Activated CD8-positive, alpha-beta T cell treated with anti-CD3 and anti-CD28 coated beads for 36 hours (primary cell): ENCODE measurements around the gene SLMAP. TPM values are rescaled to one million over a fixed set of nuclear protein-coding genes. Genes with fewer than 3 reads are reported as not detected.

Experiments
- ATAC-seq: fragments of 200-7000 bp; cut with Tn5 transposase; one replicate; pipeline ENCODE4 v1.10.0; 2021; ENCODE audit warnings: mild to moderate bottlenecking, moderate library complexity
- CTCF ChIA-PET: fragments of 350-600 bp; sonication (Branson Sonifier 250); formaldehyde crosslinking; loops from one replicate; lab custom pipeline; 2021; ENCODE audit warnings: antibody characterized with exemption; lab: Charles Lee
- POLR2A ChIA-PET: fragments of 350-600 bp; sonication (Branson Sonifier 250); formaldehyde crosslinking; loops from one replicate; lab custom pipeline; 2021; ENCODE audit warnings: antibody characterized with exemption; lab: Charles Lee
- DNase-seq: peaks from one replicate; pipeline ENCODE4 v3.0.0-alpha.2; 2020
- H3K27ac Mint-ChIP-seq: one replicate; pipeline ENCODE4 v1.8.0; 2021; ENCODE audit warnings: mild to moderate bottlenecking, mixed read lengths
- H3K27me3 Mint-ChIP-seq: one replicate; pipeline ENCODE4 v1.8.0; 2021; ENCODE audit warnings: mixed read lengths
- H3K36me3 Mint-ChIP-seq: one replicate; pipeline ENCODE4 v1.8.0; 2021; ENCODE audit warnings: low read depth, mixed read lengths
- H3K4me1 Mint-ChIP-seq: one replicate; pipeline ENCODE4 v1.8.0; 2021; ENCODE audit warnings: low read depth, mixed read lengths
- H3K4me3 Mint-ChIP-seq: one replicate; pipeline ENCODE4 v1.8.0; 2021; ENCODE audit warnings: mild to moderate bottlenecking, moderate library complexity, mixed read lengths
- H3K9me3 Mint-ChIP-seq: one replicate; pipeline ENCODE4 v1.8.0; 2021; ENCODE audit warnings: mixed read lengths
- CTCF ChIP-seq: fragments of 200-600 bp; IDR thresholded peaks from one replicate; pipeline ENCODE4 v1.8.0; 2022; ENCODE audit warnings: antibody characterized with exemption, mild to moderate bottlenecking
- intact Hi-C: fragments of 100-400 bp; cut with micrococcal nuclease; formaldehyde crosslinking; loops from one replicate; pipeline ENCODE4 v1.10.0; 2022
- total RNA-seq, 2 experiments: library from RNA; stranded (reverse); gene quantifications; one replicate each; pipeline ENCODE4 v1.2.3, GENCODE V29; 2021

SLMAP gene
- total RNA-seq, 2 experiments from 2014 or later: 45.8 to 47.3 TPM

- no peak for TF ChIP-seq CTCF
- ChIA-PET CTCF (interaction anchor here (1.3 kb wide), 1 partner anchor 10 kb away, joined by 5 read pairs; no protein-coding TSS in a partner anchor), POLR2A (no interaction called here)
- no peak overlapping the region for H3K27ac Mint-ChIP-seq
- peaks cover 62% of the 10 kb centered on the region for H3K4me1 Mint-ChIP-seq
- no peaks in the 10 kb centered on the region for H3K27me3 Mint-ChIP-seq
- H3K36me3 Mint-ChIP-seq: peaks cover 39% of the 10 kb centered on the region
- no peak for ATAC-seq
- DNase-seq: no peak
- no peak overlapping the region for H3K4me3 Mint-ChIP-seq
- intact Hi-C loops: no loop called here
- H3K9me3 Mint-ChIP-seq: peaks cover 1% of the 10 kb centered on the region
These were observed 12.5 kb downstream of the SLMAP start for GRCh38 chr3:57768595-57768994.

- Mint-ChIP-seq H3K9me3 (peaks cover 1% of the 10 kb centered on the region), H3K4me3 (no peak overlapping the region), H3K27ac (no peak overlapping the region), H3K36me3 (peaks cover 31% of the 10 kb centered on the region), H3K4me1 (peaks cover 47% of the 10 kb centered on the region), H3K27me3 (no peaks in the 10 kb centered on the region)
- TF ChIP-seq CTCF: no peak
- ATAC-seq (no peak), DNase-seq (no peak)
- ChIA-PET POLR2A (interaction anchor here (1.3 kb wide), 1 partner anchor 10 kb away, joined by 4 read pairs; no protein-coding TSS in a partner anchor), CTCF (no interaction called here)
- intact Hi-C loops: no loop called here
These were observed 14.1 kb downstream of the SLMAP start for GRCh38 chr3:57770009-57770827.

- Mint-ChIP-seq H3K27me3 (no peaks in the 10 kb centered on the region), H3K27ac (no peak overlapping the region), H3K36me3 (peaks cover 26% of the 10 kb centered on the region), H3K4me3 (no peak overlapping the region), H3K4me1 (peaks cover 42% of the 10 kb centered on the region), H3K9me3 (peaks cover 1% of the 10 kb centered on the region)
- ChIA-PET POLR2A (interaction anchor here (1.1 kb wide), 2 partner anchors 10 to 16 kb away, joined by 3 read pairs; partner anchors contain the start of gene SLMAP), CTCF (interaction anchor here (1.6 kb wide), 1 partner anchor 11 kb away, joined by 5 read pairs; no protein-coding TSS in a partner anchor)
- no peak for TF ChIP-seq CTCF
- ATAC-seq: no peak
- intact Hi-C loops: no loop called here
- no peak for DNase-seq
These were observed 16.1 kb downstream of the SLMAP start for GRCh38 chr3:57772251-57772650.

GRCh38 chr3:57777774-57778173, 21.7 kb downstream of the SLMAP start:
- no peak for TF ChIP-seq CTCF
- intact Hi-C loops: no loop called here
- H3K4me1 Mint-ChIP-seq: peaks cover 28% of the 10 kb centered on the region
- H3K36me3 Mint-ChIP-seq: peaks cover 6% of the 10 kb centered on the region
- ATAC-seq (no peak), DNase-seq (no peak)
- H3K27ac Mint-ChIP-seq: no peak overlapping the region
- no peaks in the 10 kb centered on the region for H3K27me3 Mint-ChIP-seq
- ChIA-PET POLR2A (no interaction called here), CTCF (no interaction called here)
- no peaks in the 10 kb centered on the region for H3K9me3 Mint-ChIP-seq
- H3K4me3 Mint-ChIP-seq: no peak overlapping the region

GRCh38 chr3:57778494-57778893, 22.4 kb downstream of the SLMAP start:
- no peak overlapping the region for H3K4me3 Mint-ChIP-seq
- H3K9me3 Mint-ChIP-seq: no peaks in the 10 kb centered on the region
- intact Hi-C loops: no loop called here
- ATAC-seq (no peak), DNase-seq (no peak)
- H3K27ac Mint-ChIP-seq: no peak overlapping the region
- no peak for TF ChIP-seq CTCF
- POLR2A ChIA-PET: no interaction called here
- peaks cover 4% of the 10 kb centered on the region for H3K36me3 Mint-ChIP-seq
- CTCF ChIA-PET: no interaction called here
- H3K27me3 Mint-ChIP-seq: no peaks in the 10 kb centered on the region
- peaks cover 30% of the 10 kb centered on the region for H3K4me1 Mint-ChIP-seq
